ENCODE results near the gene CTNNA2. TPM values are rescaled to one million over a fixed set of nuclear protein-coding genes. Genes with fewer than 3 reads are reported as not detected.

Gene CTNNA2
- polyA plus RNA-seq, 2 of the 4 experiments (the other 2 are of a cell fraction): 0.50 to 0.94 TPM

DNA sequence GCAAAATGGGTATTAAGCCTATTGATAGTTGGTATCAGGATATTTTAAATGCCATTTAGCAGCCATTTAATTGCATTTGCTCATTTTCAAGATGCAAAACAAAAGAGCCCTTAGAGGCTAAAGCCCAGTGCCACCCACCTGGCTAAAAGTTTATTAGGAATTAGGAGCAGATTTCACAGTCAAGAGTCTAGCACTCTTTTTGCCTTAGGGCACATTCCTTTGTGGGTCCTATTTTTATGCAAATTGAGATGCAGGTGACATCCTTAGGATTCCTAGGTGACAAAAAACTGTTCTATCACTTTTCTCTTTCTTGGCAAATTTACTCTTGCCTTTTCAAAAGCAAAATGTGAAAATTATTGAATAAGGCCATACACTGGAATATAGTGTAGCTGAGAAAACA lies 42.0 kb downstream of the CTNNA2 start (continued):
- no peak for TF ChIP-seq NR3C1 (IDR thresholded peaks at IDR 0.05)
- no peak for TF ChIP-seq ESRRA (IDR thresholded peaks at IDR 0.05; ENCODE audit: borderline replicate concordance, low read length)
- TF ChIP-seq EHF (CRISPR knock-in tag; IDR thresholded peaks at IDR 0.05): no peak

DNA sequence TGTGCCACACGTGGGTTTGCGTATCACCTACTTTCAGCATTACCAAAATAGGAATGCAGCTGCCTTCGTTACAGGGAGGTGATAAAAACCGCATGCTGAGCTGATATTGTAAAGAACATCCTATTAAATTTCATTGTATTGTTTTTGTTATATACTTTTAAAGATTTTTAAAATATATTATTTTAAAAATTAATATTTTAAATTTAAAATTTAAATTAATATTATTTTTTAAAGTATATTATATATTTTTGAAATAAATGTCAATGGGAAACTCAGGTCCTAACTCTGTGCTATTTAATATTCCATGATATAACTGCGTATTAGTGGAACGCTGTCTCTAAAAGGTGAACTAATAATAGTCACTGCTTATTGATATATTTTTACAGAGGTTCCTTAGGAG lies 51.2 kb downstream of the CTNNA2 start:
- ATAC-seq (no peak), FAIRE-seq (no peak), DNase-seq (ENCODE audit: low read depth in 1 of 2, low spot score in 1 of 2) (no peak)
- no peaks in the 10 kb centered on the region for H3K4me1 ChIP-seq
- no peak overlapping the region for H3K4me2 ChIP-seq
- no peak overlapping the region for H3K4me3 ChIP-seq
- TF ChIP-seq FOSB (CRISPR knock-in tag; IDR thresholded peaks at IDR 0.05): no peak
- TF ChIP-seq, protein P1, sequence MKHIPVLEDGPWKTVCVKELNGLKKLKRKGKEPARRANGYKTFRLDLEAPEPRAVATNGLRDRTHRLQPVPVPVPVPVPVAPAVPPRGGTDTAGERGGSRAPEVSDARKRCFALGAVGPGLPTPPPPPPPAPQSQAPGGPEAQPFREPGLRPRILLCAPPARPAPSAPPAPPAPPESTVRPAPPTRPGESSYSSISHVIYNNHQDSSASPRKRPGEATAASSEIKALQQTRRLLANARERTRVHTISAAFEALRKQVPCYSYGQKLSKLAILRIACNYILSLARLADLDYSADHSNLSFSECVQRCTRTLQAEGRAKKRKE (CRISPR knock-in tag; IDR thresholded peaks at IDR 0.05; ENCODE audit: low read depth): no peak
- TF ChIP-seq, protein P2, sequence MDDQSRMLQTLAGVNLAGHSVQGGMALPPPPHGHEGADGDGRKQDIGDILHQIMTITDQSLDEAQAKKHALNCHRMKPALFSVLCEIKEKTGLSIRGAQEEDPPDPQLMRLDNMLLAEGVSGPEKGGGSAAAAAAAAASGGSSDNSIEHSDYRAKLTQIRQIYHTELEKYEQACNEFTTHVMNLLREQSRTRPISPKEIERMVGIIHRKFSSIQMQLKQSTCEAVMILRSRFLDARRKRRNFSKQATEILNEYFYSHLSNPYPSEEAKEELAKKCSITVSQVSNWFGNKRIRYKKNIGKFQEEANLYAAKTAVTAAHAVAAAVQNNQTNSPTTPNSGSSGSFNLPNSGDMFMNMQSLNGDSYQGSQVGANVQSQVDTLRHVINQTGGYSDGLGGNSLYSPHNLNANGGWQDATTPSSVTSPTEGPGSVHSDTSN (IDR thresholded peaks at IDR 0.05): no peak
- TF ChIP-seq MYC (IDR thresholded peaks at IDR 0.05; ENCODE audit: borderline replicate concordance, low read length): no peak
- no peak for TF ChIP-seq ZSCAN20 (CRISPR knock-in tag; IDR thresholded peaks at IDR 0.05)
- TF ChIP-seq BHLHE40 (IDR thresholded peaks at IDR 0.05; ENCODE audit: low read depth, low read length): no peak
- TF ChIP-seq CHD2 (IDR thresholded peaks at IDR 0.05; ENCODE audit: low read length, partially characterized antibody): no peak
- TF ChIP-seq JUN (IDR thresholded peaks at IDR 0.05): no peak
- TF ChIP-seq, protein P3, sequence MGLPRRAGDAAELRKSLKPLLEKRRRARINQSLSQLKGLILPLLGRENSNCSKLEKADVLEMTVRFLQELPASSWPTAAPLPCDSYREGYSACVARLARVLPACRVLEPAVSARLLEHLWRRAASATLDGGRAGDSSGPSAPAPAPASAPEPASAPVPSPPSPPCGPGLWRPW (IDR thresholded peaks at IDR 0.05): no peak
- no peak for TF ChIP-seq RNF2 (IDR thresholded peaks at IDR 0.05; ENCODE audit: borderline replicate concordance, low read depth)
- TF ChIP-seq CEBPB (IDR thresholded peaks at IDR 0.05): no peak
- TF ChIP-seq TFCP2L1 (CRISPR knock-in tag; IDR thresholded peaks at IDR 0.05): no peak
- TF ChIP-seq, protein P4, sequence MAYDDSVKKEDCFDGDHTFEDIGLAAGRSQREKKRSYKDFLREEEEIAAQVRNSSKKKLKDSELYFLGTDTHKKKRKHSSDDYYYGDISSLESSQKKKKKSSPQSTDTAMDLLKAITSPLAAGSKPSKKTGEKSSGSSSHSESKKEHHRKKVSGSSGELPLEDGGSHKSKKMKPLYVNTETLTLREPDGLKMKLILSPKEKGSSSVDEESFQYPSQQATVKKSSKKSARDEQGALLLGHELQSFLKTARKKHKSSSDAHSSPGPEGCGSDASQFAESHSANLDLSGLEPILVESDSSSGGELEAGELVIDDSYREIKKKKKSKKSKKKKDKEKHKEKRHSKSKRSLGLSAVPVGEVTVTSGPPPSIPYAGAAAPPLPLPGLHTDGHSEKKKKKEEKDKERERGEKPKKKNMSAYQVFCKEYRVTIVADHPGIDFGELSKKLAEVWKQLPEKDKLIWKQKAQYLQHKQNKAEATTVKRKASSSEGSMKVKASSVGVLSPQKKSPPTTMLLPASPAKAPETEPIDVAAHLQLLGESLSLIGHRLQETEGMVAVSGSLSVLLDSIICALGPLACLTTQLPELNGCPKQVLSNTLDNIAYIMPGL (CRISPR knock-in tag; IDR thresholded peaks at IDR 0.05; ENCODE audit: borderline replicate concordance): no peak
- no peak for TF ChIP-seq NFE2L2 (conservative IDR thresholded peaks at IDR 0.05; ENCODE audit: low read length)
- TF ChIP-seq POLR2A (IDR thresholded peaks at IDR 0.05; ENCODE audit: low read length): no peak
- no peak for TF ChIP-seq KDM5A (IDR thresholded peaks at IDR 0.05)
- POLR2A ChIA-PET: no interaction called here
- no peak overlapping the region for H3K27ac ChIP-seq
- H3K9me3 ChIP-seq: peaks cover 18% of the 10 kb centered on the region; the same call in 2 of the 3 replicates
- CTCF ChIA-PET: no interaction called here
- 44% methylated on average over 6 of the region's 6 CpGs for WGBS (ENCODE audit: missing lambda C conversion rate)

DNA sequence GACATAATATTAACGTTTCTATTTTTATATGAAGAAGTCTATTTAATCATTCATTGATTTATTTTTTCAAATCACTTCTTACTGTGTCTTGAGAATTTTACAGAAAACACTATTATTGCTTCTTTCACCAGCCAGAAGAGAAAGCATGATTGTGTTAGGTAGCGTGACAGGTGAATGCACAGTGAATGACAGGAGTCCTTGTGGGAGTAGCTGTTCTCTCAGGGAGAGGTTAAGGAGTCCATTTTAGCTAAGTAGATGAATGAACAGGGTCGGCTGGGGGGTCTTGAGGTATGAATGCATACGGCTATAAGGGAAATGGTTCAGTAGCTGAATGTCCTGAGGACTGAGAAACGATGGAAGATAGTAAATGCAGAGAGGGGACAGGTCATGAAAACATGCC lies 56.2 kb downstream of the CTNNA2 start:
- DNase-seq (ENCODE audit: low read depth in 1 of 2, low spot score in 1 of 2) (no peak), FAIRE-seq (no peak), ATAC-seq (no peak)
- POLR2A ChIA-PET: no interaction called here
- Histone ChIP-seq H3K4me1 (no peaks in the 10 kb centered on the region), H3K4me3 (no peak overlapping the region), H3K27ac (no peak overlapping the region), H3K4me2 (no peak overlapping the region), H3K9me3 (peaks cover 15% of the 10 kb centered on the region; the same call in 1 of the 3 replicates)
- 18% methylated on average over 5 of the region's 5 CpGs for WGBS (ENCODE audit: missing lambda C conversion rate)
- CTCF ChIA-PET: no interaction called here
- TF ChIP-seq ZC3H11A (IDR thresholded peaks at IDR 0.05) (no peak), MAZ (IDR thresholded peaks at IDR 0.05; ENCODE audit: borderline replicate concordance, low read depth, low read length) (no peak), SREBF2 (IDR thresholded peaks at IDR 0.05) (no peak), ESRRA (IDR thresholded peaks at IDR 0.05; ENCODE audit: borderline replicate concordance, low read length) (no peak), JUNB (IDR thresholded peaks at IDR 0.05) (no peak), CEBPB (IDR thresholded peaks at IDR 0.05) (no peak), FOSB (CRISPR knock-in tag; IDR thresholded peaks at IDR 0.05) (no peak)
- TF ChIP-seq, protein P4 (CRISPR knock-in tag; IDR thresholded peaks at IDR 0.05; ENCODE audit: borderline replicate concordance): no peak
- TF ChIP-seq, protein P1 (CRISPR knock-in tag; IDR thresholded peaks at IDR 0.05; ENCODE audit: low read depth): no peak

All from A549 (cell line).